GM18858 (cell line): ENCODE results near the gene ARHGEF3.

ENCODE experiments used
- ATAC-seq: cut with Tn5 transposase; IDR thresholded peaks from one replicate; pipeline ENCODE4 v1.9.1; 2021; ENCODE audit not compliant: unreplicated experiment

The ARHGEF3 gene

GRCh38 chr3:56799251-56799882 is 2.4 kb downstream of the ARHGEF3 start:
- ATAC-seq, result no peak

GRCh38 chr3:56796996-56797395 is 4.8 kb downstream of the ARHGEF3 start:
- ATAC-seq, result no peak

DNA sequence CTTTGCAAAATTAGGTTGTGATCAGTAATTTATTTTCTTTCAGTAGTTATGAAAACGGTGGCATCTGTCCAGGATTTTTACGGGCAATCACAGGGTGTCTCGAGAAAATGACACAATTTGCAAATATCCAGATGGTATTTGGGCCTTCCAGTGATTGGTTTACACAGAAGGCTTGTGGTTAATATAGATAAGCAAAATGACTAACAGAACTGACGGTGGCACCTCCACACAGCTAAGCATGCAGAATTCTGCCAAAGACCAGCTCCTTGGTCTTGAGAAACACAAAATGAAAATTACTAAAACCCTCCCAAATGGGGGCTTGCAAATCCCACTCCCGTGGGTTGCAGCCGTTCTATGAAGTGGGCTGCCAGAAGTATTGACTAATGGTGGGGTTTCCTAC is 5.5 kb downstream of the ARHGEF3 start:
- ATAC-seq, result no peak

- ATAC-seq, result no peak
Measured at GRCh38 chr3:56795829-56796185, 5.9 kb downstream of the ARHGEF3 start.

DNA sequence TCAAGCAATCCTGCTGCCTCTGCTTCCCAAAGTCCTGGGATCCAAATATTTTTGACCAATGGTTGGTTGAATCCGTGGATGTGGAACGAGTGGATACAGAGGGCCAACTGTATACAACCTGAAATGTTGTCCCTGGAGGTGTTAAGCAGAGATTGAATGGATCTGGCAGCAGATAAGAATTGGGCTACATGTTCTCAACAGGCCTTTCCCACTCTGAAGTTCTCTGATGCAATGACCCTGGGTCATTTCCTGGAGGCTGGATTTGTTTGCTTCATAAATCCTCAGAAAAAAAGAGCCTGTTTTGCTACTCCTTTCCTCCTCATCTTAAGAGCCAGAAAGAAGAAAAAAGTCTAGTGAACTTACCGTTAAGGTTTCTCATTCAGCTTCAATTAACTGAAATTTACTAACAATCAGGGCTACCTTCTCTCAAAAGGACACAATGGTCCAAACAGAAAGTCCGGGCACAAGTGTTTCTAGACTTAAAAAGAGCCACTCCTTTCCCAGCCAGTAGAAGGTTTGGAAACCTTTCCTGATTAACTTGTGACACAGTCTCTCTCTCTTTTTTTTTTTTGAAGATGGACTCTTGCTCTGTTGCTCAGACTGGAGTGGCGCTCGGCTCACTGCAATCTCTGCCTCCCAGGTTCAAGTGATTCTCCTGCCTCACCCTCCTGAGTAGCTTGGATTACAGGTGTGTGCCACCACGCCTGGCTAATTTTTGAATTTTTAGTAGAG is 6.5 kb downstream of the ARHGEF3 start:
- ATAC-seq, result no peak

DNA sequence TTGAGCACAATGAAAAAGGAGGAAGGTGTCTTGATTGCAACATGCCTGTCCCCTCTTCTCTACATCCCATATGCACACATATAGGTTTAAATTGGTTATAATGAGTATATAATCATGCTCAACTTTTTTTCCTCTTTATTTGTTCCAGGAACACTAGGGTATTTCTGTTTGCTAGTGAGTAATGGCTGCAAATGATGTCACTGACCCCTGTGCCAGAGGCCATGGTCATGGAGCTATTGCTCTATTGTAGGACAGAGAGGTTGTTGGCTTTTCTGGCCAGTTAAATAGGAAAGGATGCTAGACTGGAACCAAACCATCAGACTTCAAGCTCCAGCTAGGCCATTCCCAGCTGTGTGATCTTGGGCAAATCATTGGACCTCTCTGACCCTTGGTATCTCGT is 9.6 kb downstream of the ARHGEF3 start:
- no peak for ATAC-seq

- ATAC-seq, result no peak
Measured at GRCh38 chr3:56790016-56790821, 11.5 kb downstream of the ARHGEF3 start.

DNA sequence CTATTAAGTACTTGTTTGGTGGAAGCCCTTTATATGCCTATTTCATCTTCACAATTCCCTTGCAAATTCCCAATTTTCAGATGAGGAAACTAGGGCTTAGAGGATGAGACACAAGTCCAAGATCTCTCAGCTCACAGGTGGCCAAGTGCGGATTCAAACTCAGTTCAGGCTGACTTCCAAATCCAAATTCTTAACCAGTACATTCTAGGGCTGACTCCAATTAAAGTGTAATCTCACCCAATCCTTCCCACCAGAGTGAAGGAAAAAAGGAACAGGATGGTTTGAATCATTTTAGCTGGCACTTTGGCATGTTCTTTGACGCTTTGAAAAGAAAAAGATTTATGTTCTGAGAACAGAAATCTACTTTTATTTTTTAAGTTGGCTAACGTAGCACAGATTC is 12.7 kb downstream of the ARHGEF3 start:
- no peak for ATAC-seq

GRCh38 chr3:56788521-56788920 is 13.2 kb downstream of the ARHGEF3 start:
- ATAC-seq, result no peak

DNA sequence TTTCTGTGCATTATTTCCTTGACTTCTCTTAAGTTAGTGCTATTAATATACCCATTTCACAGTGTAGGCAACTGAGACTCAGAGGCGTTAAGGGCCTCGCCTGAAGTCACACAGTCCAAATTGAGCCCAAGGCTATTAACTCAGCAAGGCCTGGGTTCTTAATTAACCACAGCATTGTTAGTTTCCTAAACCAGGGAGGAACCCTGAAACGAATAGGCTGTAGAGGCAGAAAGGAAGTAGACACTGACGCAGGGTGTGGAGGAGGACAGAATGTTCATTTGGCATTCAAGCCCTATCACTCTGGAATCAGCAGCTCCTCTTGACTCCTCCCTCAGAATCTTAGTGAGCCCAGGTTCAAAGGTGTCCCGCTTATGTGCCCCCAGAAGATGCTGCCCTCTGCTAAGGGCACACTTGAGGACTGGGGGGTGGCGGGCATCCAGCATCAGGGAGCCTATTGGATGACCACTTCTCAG is 13.9 kb downstream of the ARHGEF3 start:
- ATAC-seq, result no peak

- no peak for ATAC-seq
Measured at GRCh38 chr3:56787258-56787775, 14.4 kb downstream of the ARHGEF3 start.

- no peak for ATAC-seq
Measured at GRCh38 chr3:56785499-56785898, 16.2 kb downstream of the ARHGEF3 start.

DNA sequence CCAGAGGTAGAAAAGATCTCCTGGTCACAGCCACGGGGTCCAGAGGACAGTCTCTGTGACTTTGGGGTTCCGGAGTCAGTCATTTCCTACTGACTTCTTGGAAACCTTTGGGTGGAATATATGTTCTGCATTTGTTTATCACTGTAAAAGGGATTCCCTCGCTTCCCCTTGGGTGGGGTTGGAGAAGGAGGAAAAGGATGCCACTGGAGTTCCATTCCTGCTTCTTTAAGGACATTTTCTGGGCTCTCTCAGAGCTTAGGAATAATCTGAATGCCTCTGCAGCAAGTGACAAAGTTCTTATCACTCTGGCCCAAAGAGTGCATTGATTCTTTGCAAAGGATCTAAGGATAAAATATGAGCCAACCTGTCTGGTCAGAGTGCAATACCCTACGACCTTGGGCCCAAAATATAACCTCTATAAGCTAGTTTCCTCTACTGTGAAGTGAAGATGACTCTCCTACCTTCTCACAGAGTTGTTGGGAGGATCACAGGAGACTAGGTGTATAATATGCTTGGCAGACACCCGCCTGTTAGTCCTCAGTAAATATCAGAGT is 17.2 kb downstream of the ARHGEF3 start:
- no peak for ATAC-seq

- peak; percentile 91 for ATAC-seq
Measured at GRCh38 chr3:56783644-56784447, 17.9 kb downstream of the ARHGEF3 start.

DNA sequence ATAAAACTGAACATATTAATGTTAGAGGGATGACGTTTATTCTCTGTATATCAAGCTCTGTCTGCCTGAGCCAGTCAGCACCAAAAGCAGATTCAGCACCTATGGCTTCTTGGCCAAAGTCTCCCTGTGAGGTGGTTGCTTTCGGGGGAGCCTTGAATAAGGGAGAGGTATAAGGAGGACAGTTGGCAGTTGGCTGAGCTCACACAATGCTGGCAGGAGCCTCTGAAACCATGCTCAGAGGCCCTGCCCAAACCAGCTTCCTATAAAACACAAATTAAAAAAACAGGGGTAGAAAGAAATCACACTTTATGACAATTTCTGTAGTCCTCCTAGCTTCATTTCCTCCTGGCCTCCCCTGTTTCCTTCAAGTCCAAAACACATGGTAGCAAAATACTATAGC is 18.8 kb downstream of the ARHGEF3 start:
- ATAC-seq, result no peak

- no peak for ATAC-seq
Measured at GRCh38 chr3:56782215-56782614, 19.5 kb downstream of the ARHGEF3 start.

- ATAC-seq, result no peak
Measured at GRCh38 chr3:56781762-56782161, 20.0 kb downstream of the ARHGEF3 start.

DNA sequence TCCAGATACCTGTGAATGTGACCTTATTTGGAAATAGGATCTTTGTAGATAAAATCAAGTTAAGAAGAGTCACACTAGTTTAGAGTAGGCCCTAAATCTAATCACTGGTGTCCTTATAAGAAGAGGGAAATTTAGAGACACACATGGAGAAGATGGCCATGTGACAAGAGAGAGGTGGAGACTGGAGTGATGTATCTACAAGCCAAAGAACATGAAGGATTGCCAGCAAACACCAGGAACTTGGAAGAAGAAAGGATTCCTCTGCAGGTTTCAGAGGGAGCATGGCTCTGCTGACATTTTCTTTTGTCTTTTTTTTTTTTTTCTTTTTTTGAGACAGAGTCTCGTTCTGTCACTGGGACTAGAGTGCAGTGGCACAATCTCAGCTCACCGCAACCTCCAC is 20.8 kb downstream of the ARHGEF3 start:
- ATAC-seq, result no peak

- no peak for ATAC-seq
Measured at GRCh38 chr3:56778893-56779292, 22.9 kb downstream of the ARHGEF3 start.

- ATAC-seq, result no peak
Measured at GRCh38 chr3:56776556-56776950, 25.2 kb downstream of the ARHGEF3 start.
